ENCODE data around the gene GLTPD2. TPM values are rescaled to one million over a fixed set of nuclear protein-coding genes. Genes with fewer than 3 reads are reported as not detected.

The GLTPD2 gene
- total RNA-seq, 4 donors from 2014 or later, result not detected

DNA sequence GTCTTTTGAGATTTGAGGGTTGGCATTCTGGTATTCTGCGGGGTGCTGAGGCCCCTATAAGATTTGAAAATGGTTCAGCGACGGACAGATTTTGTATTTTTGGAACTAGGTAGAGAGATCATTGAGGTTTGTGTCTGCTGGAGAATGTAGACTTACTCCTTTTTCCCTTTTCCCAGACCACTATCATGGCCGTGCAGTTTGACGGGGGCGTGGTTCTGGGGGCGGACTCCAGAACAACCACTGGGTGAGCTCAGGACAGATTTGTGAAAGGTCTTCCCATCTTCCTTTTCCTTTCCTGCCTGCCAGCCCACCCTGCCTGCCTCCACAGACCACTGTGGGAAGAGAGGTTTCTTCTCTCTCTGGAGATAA lies 7.8 kb downstream of the GLTPD2 start:
- TF ChIP-seq POLR2A (IDR thresholded peaks at IDR 0.05) (no peak), CTCF (IDR thresholded peaks at IDR 0.05) (no peak), EP300 (IDR thresholded peaks at IDR 0.05) (no peak)
- H3K9me3 ChIP-seq, result no peaks in the 10 kb centered on the region
- no peaks in the 10 kb centered on the region for H3K27me3 ChIP-seq
- H3K36me3 ChIP-seq, result peaks cover 0 to 40% (median 0%) of the 10 kb centered on the region in 3 donors
- no peak for DNase-seq (ENCODE audit: low spot score in 2 of 2)
- H3K4me1 ChIP-seq, result peaks cover 0 to 14% (median 8%) of the 10 kb centered on the region in 4 donors
- peak overlapping the region; percentile 3 to 89 (median 80) for H3K27ac ChIP-seq
- 0 to 1% methylated on average over 7 of the region's 7 CpGs for WGBS, 2 donors
- peak overlapping the region; percentile 52 to 87 (median 66) for H3K4me3 ChIP-seq

DNA sequence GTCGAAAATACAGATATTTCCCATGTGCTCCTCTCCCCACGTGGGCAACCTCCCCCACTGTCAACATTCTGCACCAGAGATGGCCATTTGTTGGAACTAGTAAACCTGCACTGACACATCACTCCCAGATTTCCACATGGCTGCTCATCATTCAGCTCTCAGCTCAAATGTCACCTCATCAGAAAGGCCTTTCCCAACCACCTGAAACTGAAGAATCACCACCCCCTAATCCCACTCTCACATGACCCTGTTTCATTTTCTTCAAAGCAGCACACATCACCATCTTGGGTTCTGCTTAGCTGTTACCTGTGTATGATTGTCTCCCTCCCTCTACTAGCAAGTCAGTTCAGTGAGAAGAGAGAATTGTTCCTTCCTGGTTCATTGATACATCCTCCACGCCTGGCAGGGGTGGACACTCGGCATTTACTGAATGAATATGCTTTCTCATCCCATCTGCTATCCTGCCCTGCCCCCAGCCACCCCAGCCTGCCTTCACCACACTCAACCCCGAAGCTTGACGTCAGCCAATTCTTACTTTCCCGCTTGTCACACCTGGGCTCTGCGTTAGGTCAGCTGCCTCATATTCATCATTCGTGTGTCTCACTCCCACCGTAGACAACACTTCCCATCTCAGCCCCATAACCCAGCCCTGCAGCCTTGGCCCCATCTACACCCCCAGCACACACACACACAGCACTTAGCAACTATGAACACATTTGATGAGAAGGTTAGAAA lies 11.9 kb downstream of the GLTPD2 start:
- no peak for TF ChIP-seq EP300 (IDR thresholded peaks at IDR 0.05)
- TF ChIP-seq POLR2A (IDR thresholded peaks at IDR 0.05), result no peak
- no peak for TF ChIP-seq CTCF (IDR thresholded peaks at IDR 0.05)
- no peak for DNase-seq (ENCODE audit: low spot score in 2 of 2)
- no peak overlapping the region for H3K4me3 ChIP-seq
- H3K9me3 ChIP-seq, result no peaks in the 10 kb centered on the region
- no peak overlapping the region for H3K27ac ChIP-seq
- 78 to 84% methylated on average over 10 of the region's 10 CpGs for WGBS, 2 donors
- H3K27me3 ChIP-seq, result no peaks in the 10 kb centered on the region
- peaks cover 0 to 16% (median 8%) of the 10 kb centered on the region in 4 donors for H3K4me1 ChIP-seq
- peaks cover 0 to 40% (median 0%) of the 10 kb centered on the region in 3 donors for H3K36me3 ChIP-seq

DNA sequence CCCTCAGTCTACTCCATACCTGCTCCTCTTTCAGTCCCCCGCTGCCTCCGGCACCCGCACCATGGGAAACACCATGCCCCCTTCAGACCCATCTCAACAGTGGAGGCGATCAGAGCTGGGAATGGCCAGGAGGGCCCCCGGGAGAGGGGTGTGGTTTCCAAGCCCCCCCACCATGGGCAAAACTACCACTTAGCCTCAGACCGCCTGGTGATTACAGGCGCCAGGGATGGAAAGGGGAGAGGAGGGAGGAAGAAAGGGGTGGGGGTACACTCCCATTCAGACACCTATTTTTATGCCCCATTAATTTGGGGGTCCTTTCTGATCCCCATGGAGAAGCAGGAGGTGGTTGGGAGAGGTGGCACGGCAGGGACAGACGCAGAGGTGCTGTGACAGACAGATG lies 13.5 kb downstream of the GLTPD2 start, which contains the start of gene C17orf114:
C17orf114 (minus strand) TSS at position 101 of the 400 bp plus-strand sequence.
- H3K27me3 ChIP-seq, result no peaks in the 10 kb centered on the region
- H3K27ac ChIP-seq, result no peak within 1 kb of the TSS
- no peak within 1 kb of the TSS for H3K4me3 ChIP-seq
- peaks cover 0 to 38% (median 0%) of the 10 kb centered on the region in 3 donors for H3K36me3 ChIP-seq
- TF ChIP-seq EP300 (IDR thresholded peaks at IDR 0.05) (no peak), CTCF (IDR thresholded peaks at IDR 0.05) (no peak), POLR2A (IDR thresholded peaks at IDR 0.05) (no peak)
- peaks cover 0 to 16% (median under 1%) of the 10 kb centered on the region in 4 donors for H3K4me1 ChIP-seq
- no peak for DNase-seq (ENCODE audit: low spot score in 2 of 2)
- no peaks in the 10 kb centered on the region for H3K9me3 ChIP-seq
- whole genome bisulfite sequencing, 2 donors, result 75 to 79% methylated on average over 9 of the region's 9 CpGs

DNA sequence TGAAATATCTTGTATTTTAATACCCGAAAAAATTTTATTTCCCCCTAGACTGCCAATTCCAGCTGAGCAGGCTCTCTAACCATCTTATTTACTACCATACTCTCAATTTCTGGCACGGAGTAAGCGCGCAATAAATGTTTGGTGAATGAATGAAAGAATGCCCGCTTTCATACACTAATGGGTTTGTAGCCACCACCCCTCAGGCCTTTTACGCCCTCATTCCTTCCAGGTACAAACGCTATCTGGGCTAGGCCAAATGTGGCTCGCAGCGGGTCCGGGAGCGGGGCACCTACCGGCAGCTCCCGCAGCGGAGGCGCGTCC lies 17.7 kb downstream of the GLTPD2 start:
- Histone ChIP-seq H3K9me3 (no peaks in the 10 kb centered on the region), H3K4me1 (peaks cover 0 to 25% (median 7%) of the 10 kb centered on the region in 4 donors), H3K4me3 (peak overlapping the region in 3 of 4 donors; percentile 63 to 81 (median 72)), H3K27ac (peak overlapping the region in 2 of 4 donors; percentile 78 to 86), H3K36me3 (peaks cover 0 to 27% (median 0%) of the 10 kb centered on the region in 3 donors), H3K27me3 (no peaks in the 10 kb centered on the region)
- DNase-seq (ENCODE audit: low spot score in 2 of 2), result no peak
- whole genome bisulfite sequencing, 2 donors, result 3 to 6% methylated on average over 12 of the region's 16 CpGs
- no peak for TF ChIP-seq POLR2A (IDR thresholded peaks at IDR 0.05)
- TF ChIP-seq CTCF (IDR thresholded peaks at IDR 0.05), result no peak
- no peak for TF ChIP-seq EP300 (IDR thresholded peaks at IDR 0.05)
